A549 (cell line): ENCODE data around the gene MIS18BP1. TPM values are rescaled to one million over a fixed set of nuclear protein-coding genes. Genes with fewer than 3 reads are reported as not detected.

ENCODE experiments used
- ATAC-seq, 2 experiments: fragments of 200-7000 bp in 1 of 2; fragments of >200 bp in 1 of 2; cut with Nextera tagmentation in 1 of 2; cut with Tn5 transposase in 1 of 2; 3 replicates each; pipeline versions ENCODE4 v1.8.0 to v1.9.1; 2018 to 2020; ENCODE audit warnings: mild to moderate bottlenecking in 1 of 2, moderate library complexity in 1 of 2
- CTCF ChIA-PET: fragments of 300-600 bp; sonication (Branson Sonifier 250); formaldehyde crosslinking; extraction: SDS; loops from one replicate; lab custom pipeline; 2021; ENCODE audit warnings: antibody characterized with exemption, inconsistent platforms; lab: Yijun Ruan, JAX
- POLR2A ChIA-PET: fragments of 350-600 bp; formaldehyde crosslinking; extraction: SDS; loops from one replicate; lab custom pipeline; 2021; ENCODE audit warnings: antibody characterized with exemption, inconsistent platforms; lab: Yijun Ruan, JAX
- DNase-seq, 2 experiments: peaks; one replicate each; pipeline versions ENCODE4 v3.0.0 to v3.0.0-alpha.2; 2011 to 2016; ENCODE audit warnings: low read depth in 1 of 2, low spot score in 1 of 2
- FAIRE-seq: peaks from 2 replicates; lab custom pipeline; 2011; peaks lifted over from hg19 to GRCh38; lab: Jason Lieb, UNC
- H3K27ac ChIP-seq, 2 experiments: fragments of >200 bp; sonication (Bioruptor Twin); formaldehyde crosslinking; 3 replicates each; pipeline ENCODE4 v1.5.1; 2016 to 2017
- H3K4me1 ChIP-seq: fragments of >200 bp; sonication (Bioruptor Twin); formaldehyde crosslinking; 3 replicates; pipeline ENCODE4 v1.6.1; 2016
- H3K4me2 ChIP-seq: fragments of >200 bp; sonication (Bioruptor Twin); formaldehyde crosslinking; 3 replicates; pipeline ENCODE4 v1.6.1; 2016
- H3K4me3 ChIP-seq: fragments of >200 bp; sonication (Bioruptor Twin); formaldehyde crosslinking; 3 replicates; pipeline ENCODE4 v1.5.1; 2016
- H3K9me3 ChIP-seq: fragments of >200 bp; sonication (Bioruptor Twin); formaldehyde crosslinking; 3 replicates; pipeline ENCODE4 v1.6.1; 2016
- CBX8 ChIP-seq: fragments of 200-600 bp; sonication (generic); IDR thresholded peaks from 2 replicates; pipeline ENCODE4 v1.6.1; 2016
- CHD2 ChIP-seq: fragments of 150-350 bp; IDR thresholded peaks from 2 replicates; pipeline ENCODE4 v1.6.1; 2014; ENCODE audit warnings: low read length; ENCODE audit not compliant: partially characterized antibody
- CHD4 ChIP-seq: fragments of 200-600 bp; sonication (generic); IDR thresholded peaks from 2 replicates; pipeline ENCODE4 v1.6.1; 2016; ENCODE audit warnings: antibody characterized with exemption, mild to moderate bottlenecking, borderline replicate concordance
- E2F6 ChIP-seq: IDR thresholded peaks from 2 replicates; pipeline ENCODE4 v1.6.1; 2012; ENCODE audit warnings: low read depth, borderline replicate concordance
- EHMT2 ChIP-seq: fragments of 200-600 bp; sonication (generic); IDR thresholded peaks from 2 replicates; pipeline ENCODE4 v1.6.1; 2016; ENCODE audit warnings: antibody characterized with exemption, low read depth, mild to moderate bottlenecking, moderate library complexity
- ESRRA ChIP-seq: fragments of 150-350 bp; IDR thresholded peaks from 2 replicates; pipeline ENCODE4 v1.6.1; 2014; ENCODE audit warnings: mild to moderate bottlenecking, low read length, borderline replicate concordance
- FOSB ChIP-seq: fragments of 250-450 bp; sonication (Bioruptor Pico); IDR thresholded peaks from 2 replicates; pipeline ENCODE4 v1.5.0; 2020; ENCODE audit warnings: mild to moderate bottlenecking, moderate library complexity
- FOSL2 ChIP-seq, 2 experiments: fragments of 450-650 bp in 1 of 2; fragments of >200 bp in 1 of 2; sonication (Bioruptor Twin) in 1 of 2; formaldehyde crosslinking; IDR thresholded peaks; 2 replicates each; pipeline versions ENCODE4 v1.5.0 to v1.6.1; 2016 to 2020; ENCODE audit warnings: mild to moderate bottlenecking in 1 of 2, moderate library complexity in 1 of 2
- HOXA7 ChIP-seq: fragments of 250-450 bp; sonication (Bioruptor Pico); IDR thresholded peaks from 2 replicates; pipeline ENCODE4 v1.5.0; 2020; ENCODE audit warnings: mild to moderate bottlenecking, moderate library complexity
- HOXB5 ChIP-seq: fragments of 250-450 bp; sonication (Bioruptor Pico); IDR thresholded peaks from 2 replicates; pipeline ENCODE4 v1.5.0; 2020; ENCODE audit warnings: mild to moderate bottlenecking, moderate library complexity
- MAFK ChIP-seq: fragments of 450-650 bp; IDR thresholded peaks from 2 replicates; pipeline ENCODE4 v1.6.1; 2014; ENCODE audit not compliant: partially characterized antibody
- MYC ChIP-seq: IDR thresholded peaks from 2 replicates; pipeline ENCODE4 v1.6.1; 2012; ENCODE audit warnings: mild to moderate bottlenecking, inconsistent platforms, low read length, improper control_type of control experiment, borderline replicate concordance
- NPAS2 ChIP-seq: fragments of 250-450 bp; sonication (Bioruptor Pico); IDR thresholded peaks from 2 replicates; pipeline ENCODE4 v1.8.0; 2022; ENCODE audit warnings: mild to moderate bottlenecking, moderate library complexity, borderline replicate concordance
- PHF8 ChIP-seq: fragments of 200-600 bp; sonication (generic); IDR thresholded peaks from 2 replicates; pipeline ENCODE4 v1.6.1; 2016; ENCODE audit warnings: low read depth, mild to moderate bottlenecking, antibody characterized with exemption, moderate library complexity, borderline replicate concordance
- POLR2A ChIP-seq: IDR thresholded peaks from 2 replicates; pipeline ENCODE4 v1.6.1; 2012; ENCODE audit warnings: mild to moderate bottlenecking, low read length
- POLR2AphosphoS2 ChIP-seq: conservative IDR thresholded peaks from 2 replicates; pipeline ENCODE4 v1.6.1; 2012; ENCODE audit warnings: low read length, improper control_type of control experiment, inconsistent platforms
- RARB ChIP-seq: fragments of 250-450 bp; sonication (Bioruptor Pico); IDR thresholded peaks from 2 replicates; pipeline ENCODE4 v1.8.0; 2021; ENCODE audit warnings: mild to moderate bottlenecking, moderate library complexity
- RCOR1 ChIP-seq: fragments of 150-350 bp; IDR thresholded peaks from 2 replicates; pipeline ENCODE4 v1.6.1; 2014; ENCODE audit warnings: antibody characterized with exemption, low read length, low read depth
- REST ChIP-seq: fragments of 200-600 bp; sonication (generic); IDR thresholded peaks from 2 replicates; pipeline ENCODE4 v1.6.1; 2016; ENCODE audit warnings: antibody characterized with exemption, mild to moderate bottlenecking, moderate library complexity
- WGBS: methylation state at CpG from one replicate; pipeline ENCODE4 v1.1.6; 2017; ENCODE audit errors: missing lambda C conversion rate; 5-methylcytosine and 5-hydroxymethylcytosine counted together
- polyA plus RNA-seq, 4 experiments: library from polyadenylated mRNA; depleted of rRNA in 3 of 4; stranded (reverse); fragments of >200 nt; fragmentation: RNase III in 1 of 4; extraction: RNeasy Plus Mini Kit Qiagen cat#74134 plus additional on column Dnase treatment in 1 of 4; gene quantifications; 2 replicates in 3 of 4; 3 replicates in 1 of 4; pipeline ENCODE4 v1.2.3, GENCODE V29; 2011 to 2017
- TF ChIP-seq, protein P1 (sequence below): fragments of 250-450 bp; sonication (Bioruptor Pico); IDR thresholded peaks from 2 replicates; pipeline ENCODE4 v1.5.0; 2020; ENCODE audit warnings: low read depth, mild to moderate bottlenecking, moderate library complexity
- TF ChIP-seq, protein P2 (sequence below): fragments of 250-450 bp; sonication (Bioruptor Pico); IDR thresholded peaks from 2 replicates; pipeline ENCODE4 v1.5.0; 2021; ENCODE audit warnings: mild to moderate bottlenecking, moderate library complexity, borderline replicate concordance

The MIS18BP1 gene
- polyA plus RNA-seq, 2 of the 4 experiments (the other 2 are of a cell fraction) = 26.1 to 38.0 TPM

DNA sequence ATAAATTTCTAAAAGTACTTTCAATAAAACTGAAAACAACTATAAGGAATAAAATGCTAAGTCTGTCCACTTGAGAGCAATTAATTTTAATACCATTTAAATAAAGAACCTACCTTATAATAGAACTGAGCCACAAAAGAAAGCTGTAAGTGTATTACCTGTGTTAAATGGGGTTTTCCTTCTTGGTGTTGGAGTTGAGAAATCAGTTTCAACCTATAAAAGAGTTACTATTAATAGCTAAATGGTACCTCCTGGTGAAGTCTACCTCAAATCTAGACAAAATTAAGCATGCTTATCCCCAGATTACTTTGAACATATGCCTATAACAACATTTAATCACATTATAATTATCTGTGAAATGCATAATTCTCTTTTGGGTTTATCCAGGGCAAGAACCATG, 48.8 kb downstream of the MIS18BP1 start (continued):
- TF ChIP-seq CHD2 (no peak), E2F6 (no peak), EHMT2 (no peak)

- CTCF ChIA-PET = interaction anchor here (1.1 to 2.4 kb wide), 2 partner anchors 67 to 288 kb away, joined by 4 to 14 read pairs; no protein-coding TSS in a partner anchor
- no peaks in the 10 kb centered on the region for H3K9me3 ChIP-seq
- H3K4me3 ChIP-seq = no peak overlapping the region
These were observed 51.1 kb downstream of the MIS18BP1 start for GRCh38 chr14:45201905-45202304.

GRCh38 chr14:45199230-45199629, 53.8 kb downstream of the MIS18BP1 start:
- CTCF ChIA-PET = interaction anchor here (1.0 kb wide), 1 partner anchor 69 kb away, joined by 4 read pairs; no protein-coding TSS in a partner anchor
- DNase-seq = no peak
- H3K4me1 ChIP-seq = no peaks in the 10 kb centered on the region
- H3K9me3 ChIP-seq = no peaks in the 10 kb centered on the region
- H3K4me2 ChIP-seq = no peak overlapping the region
- no peak for FAIRE-seq
- WGBS = 93% methylated on average over 1 of the region's 1 CpG
- H3K27ac ChIP-seq = no peak overlapping the region
- POLR2A ChIA-PET = no interaction called here
- no peak for TF ChIP-seq NPAS2
- H3K4me3 ChIP-seq = no peak overlapping the region
- no peak for ATAC-seq

More at GRCh38 chr14:45201905-45202304, 51.1 kb downstream of the MIS18BP1 start:
- no peak overlapping the region for H3K27ac ChIP-seq
- POLR2A ChIA-PET = no interaction called here
- no peaks in the 10 kb centered on the region for H3K4me1 ChIP-seq
- FAIRE-seq = no peak
- ATAC-seq = peak; percentile 87 to 97
- TF ChIP-seq FOSB (CRISPR knock-in tag) = no peak
- TF ChIP-seq MAFK = peak; percentile 15
- no peak overlapping the region for H3K4me2 ChIP-seq
- 88% methylated on average over 1 of the region's 1 CpG for WGBS
- DNase-seq = peak in 1 of 2 experiments; percentile 44

- ChIA-PET CTCF (interaction anchor here (1.0 kb wide), 1 partner anchor 70 kb away, joined by 4 read pairs; no protein-coding TSS in a partner anchor), POLR2A (interaction anchor here (0.7 kb wide), 1 partner anchor 62 kb away, joined by 3 read pairs; no protein-coding TSS in a partner anchor)
- no peak overlapping the region for H3K4me2 ChIP-seq
- no peak for FAIRE-seq
- no peak overlapping the region for H3K27ac ChIP-seq
- no peak for TF ChIP-seq PHF8
- TF ChIP-seq REST = no peak
- no peak for TF ChIP-seq RARB (CRISPR knock-in tag)
- no peak for TF ChIP-seq HOXB5 (CRISPR knock-in tag)
- ATAC-seq = no peak
- no peaks in the 10 kb centered on the region for H3K9me3 ChIP-seq
- no peaks in the 10 kb centered on the region for H3K4me1 ChIP-seq
- WGBS = 90% methylated on average over 3 of the region's 3 CpGs
- H3K4me3 ChIP-seq = no peak overlapping the region
- DNase-seq = no peak
These were observed 54.5 kb downstream of the MIS18BP1 start for GRCh38 chr14:45198551-45198950.

- no peak for ATAC-seq
- H3K4me1 ChIP-seq = no peaks in the 10 kb centered on the region
- no peak overlapping the region for H3K4me2 ChIP-seq
- 83% methylated on average over 4 of the region's 4 CpGs for WGBS
- H3K9me3 ChIP-seq = no peaks in the 10 kb centered on the region
- CTCF ChIA-PET = no interaction called here
- no peak overlapping the region for H3K27ac ChIP-seq
- no peak overlapping the region for H3K4me3 ChIP-seq
- POLR2A ChIA-PET = no interaction called here
- no peak for FAIRE-seq
- DNase-seq = no peak
- TF ChIP-seq, protein P1, sequence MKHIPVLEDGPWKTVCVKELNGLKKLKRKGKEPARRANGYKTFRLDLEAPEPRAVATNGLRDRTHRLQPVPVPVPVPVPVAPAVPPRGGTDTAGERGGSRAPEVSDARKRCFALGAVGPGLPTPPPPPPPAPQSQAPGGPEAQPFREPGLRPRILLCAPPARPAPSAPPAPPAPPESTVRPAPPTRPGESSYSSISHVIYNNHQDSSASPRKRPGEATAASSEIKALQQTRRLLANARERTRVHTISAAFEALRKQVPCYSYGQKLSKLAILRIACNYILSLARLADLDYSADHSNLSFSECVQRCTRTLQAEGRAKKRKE (CRISPR knock-in tag) = no peak
- no peak for TF ChIP-seq POLR2A
- TF ChIP-seq, protein P2, sequence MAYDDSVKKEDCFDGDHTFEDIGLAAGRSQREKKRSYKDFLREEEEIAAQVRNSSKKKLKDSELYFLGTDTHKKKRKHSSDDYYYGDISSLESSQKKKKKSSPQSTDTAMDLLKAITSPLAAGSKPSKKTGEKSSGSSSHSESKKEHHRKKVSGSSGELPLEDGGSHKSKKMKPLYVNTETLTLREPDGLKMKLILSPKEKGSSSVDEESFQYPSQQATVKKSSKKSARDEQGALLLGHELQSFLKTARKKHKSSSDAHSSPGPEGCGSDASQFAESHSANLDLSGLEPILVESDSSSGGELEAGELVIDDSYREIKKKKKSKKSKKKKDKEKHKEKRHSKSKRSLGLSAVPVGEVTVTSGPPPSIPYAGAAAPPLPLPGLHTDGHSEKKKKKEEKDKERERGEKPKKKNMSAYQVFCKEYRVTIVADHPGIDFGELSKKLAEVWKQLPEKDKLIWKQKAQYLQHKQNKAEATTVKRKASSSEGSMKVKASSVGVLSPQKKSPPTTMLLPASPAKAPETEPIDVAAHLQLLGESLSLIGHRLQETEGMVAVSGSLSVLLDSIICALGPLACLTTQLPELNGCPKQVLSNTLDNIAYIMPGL (CRISPR knock-in tag) = no peak
- TF ChIP-seq FOSL2 (IDR thresholded peaks at IDR 0.05) = no peak
- TF ChIP-seq FOSL2 (CRISPR knock-in tag; IDR thresholded peaks at IDR 0.05) = no peak
- TF ChIP-seq MYC = no peak
- no peak for TF ChIP-seq RARB (CRISPR knock-in tag)
- TF ChIP-seq HOXA7 (CRISPR knock-in tag) = no peak
- no peak for TF ChIP-seq CHD4
- no peak for TF ChIP-seq RCOR1
- TF ChIP-seq ESRRA = no peak
- no peak for TF ChIP-seq CBX8
- TF ChIP-seq POLR2AphosphoS2 = no peak
These were observed 58.0 kb downstream of the MIS18BP1 start for GRCh38 chr14:45194964-45195363.
